Fibroblast of pulmonary artery (primary cell): ENCODE results near the gene IGF1R.

ENCODE experiments used
- DNase-seq: peaks from one replicate; pipeline ENCODE4 v3.0.0-alpha.2; 2010; ENCODE audit warnings: low read depth
- H3K4me3 ChIP-seq: replicated peaks from 2 replicates; pipeline ENCODE4 v1.5.1; 2011; ENCODE audit warnings: low read depth, mild to moderate bottlenecking, control low read depth, low read length, moderate library complexity
- TF ChIP-seq, protein P1 (sequence below): IDR thresholded peaks from 2 replicates; pipeline ENCODE4 v1.5.1; 2011; ENCODE audit warnings: mild to moderate bottlenecking, control low read depth, low read length, inconsistent platforms; ENCODE audit errors: missing control alignments

Gene IGF1R

DNA sequence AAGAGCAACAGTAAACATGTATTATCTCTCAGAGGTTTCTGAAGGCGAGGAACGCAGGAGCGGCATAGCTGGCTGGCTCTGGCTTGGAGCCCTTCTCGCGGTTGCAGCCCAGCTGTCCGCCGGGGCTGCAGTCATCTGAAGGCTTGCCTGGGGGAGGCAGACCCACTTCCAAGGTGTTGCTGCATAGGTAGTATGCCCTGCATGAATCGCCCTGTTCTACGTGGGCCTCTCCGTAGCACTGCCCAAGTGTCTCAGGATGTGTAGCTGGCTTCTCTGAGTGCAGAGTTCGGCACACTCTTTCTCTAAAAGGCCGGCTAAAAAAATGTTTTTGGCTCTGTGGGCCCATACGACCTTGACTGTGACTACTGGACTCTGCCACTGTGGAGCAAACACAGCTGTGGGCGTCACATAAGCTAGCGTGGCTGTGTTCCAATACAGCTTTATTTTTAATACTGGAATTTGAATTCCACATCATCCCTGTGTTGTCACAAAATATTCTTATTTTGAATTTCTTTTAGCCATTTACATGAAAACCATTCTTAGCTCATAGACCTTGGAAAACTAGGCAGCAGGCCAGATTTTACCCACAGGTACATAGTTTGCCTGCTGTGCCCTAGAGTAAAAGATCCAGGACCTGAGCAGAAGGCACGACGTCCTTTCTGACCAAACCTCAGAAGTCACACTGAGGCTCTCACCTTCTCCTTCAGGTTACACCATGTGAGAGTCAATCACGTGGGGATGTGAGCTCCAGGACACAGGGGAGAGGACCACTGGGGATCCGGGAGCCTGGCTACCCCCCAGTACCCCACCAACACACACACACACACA, 303.4 kb downstream of the IGF1R start:
- TF ChIP-seq, protein P1, sequence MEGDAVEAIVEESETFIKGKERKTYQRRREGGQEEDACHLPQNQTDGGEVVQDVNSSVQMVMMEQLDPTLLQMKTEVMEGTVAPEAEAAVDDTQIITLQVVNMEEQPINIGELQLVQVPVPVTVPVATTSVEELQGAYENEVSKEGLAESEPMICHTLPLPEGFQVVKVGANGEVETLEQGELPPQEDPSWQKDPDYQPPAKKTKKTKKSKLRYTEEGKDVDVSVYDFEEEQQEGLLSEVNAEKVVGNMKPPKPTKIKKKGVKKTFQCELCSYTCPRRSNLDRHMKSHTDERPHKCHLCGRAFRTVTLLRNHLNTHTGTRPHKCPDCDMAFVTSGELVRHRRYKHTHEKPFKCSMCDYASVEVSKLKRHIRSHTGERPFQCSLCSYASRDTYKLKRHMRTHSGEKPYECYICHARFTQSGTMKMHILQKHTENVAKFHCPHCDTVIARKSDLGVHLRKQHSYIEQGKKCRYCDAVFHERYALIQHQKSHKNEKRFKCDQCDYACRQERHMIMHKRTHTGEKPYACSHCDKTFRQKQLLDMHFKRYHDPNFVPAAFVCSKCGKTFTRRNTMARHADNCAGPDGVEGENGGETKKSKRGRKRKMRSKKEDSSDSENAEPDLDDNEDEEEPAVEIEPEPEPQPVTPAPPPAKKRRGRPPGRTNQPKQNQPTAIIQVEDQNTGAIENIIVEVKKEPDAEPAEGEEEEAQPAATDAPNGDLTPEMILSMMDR = no peak
- H3K4me3 ChIP-seq = no peak overlapping the region
- no peak for DNase-seq

DNA sequence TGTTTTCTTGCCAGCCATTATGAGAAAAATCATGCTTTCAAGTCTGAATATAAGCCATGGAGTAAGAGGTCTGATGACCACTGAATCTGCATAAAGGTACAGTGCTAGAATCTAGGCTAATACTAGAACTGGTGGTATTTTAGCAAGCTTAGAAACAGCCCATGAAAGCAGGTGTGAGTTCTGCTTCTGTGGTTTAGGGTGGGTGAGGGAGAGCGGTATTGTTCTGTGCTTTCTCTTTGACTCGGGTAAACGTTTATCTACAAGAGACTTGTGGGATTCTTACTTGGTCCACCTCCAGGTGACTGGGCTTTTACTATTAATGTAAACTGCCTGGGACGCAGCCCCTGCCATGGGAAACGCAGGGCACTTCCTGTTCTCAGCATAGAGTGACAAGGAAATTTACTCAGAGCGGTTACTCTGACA, 304.1 kb downstream of the IGF1R start:
- H3K4me3 ChIP-seq = no peak overlapping the region
- TF ChIP-seq, protein P1 = no peak
- DNase-seq = no peak

DNA sequence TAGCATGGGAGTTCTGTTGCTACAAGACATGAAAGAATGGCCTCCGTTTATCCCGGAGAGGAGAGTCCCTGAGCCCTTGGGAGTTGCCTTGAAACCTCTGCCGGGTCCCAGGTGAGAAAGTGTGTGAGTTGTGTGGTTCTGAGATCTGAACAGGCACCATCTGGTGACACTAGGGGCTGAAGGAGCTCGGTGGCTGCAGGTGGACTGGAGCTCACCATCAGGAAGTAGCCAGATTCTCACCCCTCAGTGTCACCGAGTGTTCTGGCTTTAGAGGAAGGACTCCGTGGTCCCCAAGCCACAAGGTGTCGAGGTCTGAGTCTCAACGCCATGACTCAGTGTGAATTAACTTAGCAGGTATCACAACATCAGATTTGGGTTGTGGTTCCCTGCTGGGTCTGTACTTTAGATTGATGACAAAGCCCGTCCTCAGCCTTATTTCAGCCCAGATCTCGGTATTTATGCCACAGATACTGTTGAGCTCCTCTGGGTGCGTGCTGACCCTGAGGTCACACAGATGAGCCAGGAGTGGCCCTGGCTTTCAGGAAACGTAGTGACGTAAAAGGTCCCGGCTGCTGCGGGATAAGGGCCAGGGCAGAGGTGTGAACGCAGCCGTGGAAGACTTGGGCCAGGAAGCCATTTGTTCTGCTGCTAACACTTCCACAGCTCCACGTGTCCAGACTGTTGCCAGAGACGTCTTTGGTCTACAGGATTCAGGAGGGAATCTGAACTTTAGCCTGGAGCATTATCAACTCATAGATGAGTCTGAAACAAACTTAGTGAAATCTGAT, 304.9 kb downstream of the IGF1R start:
- H3K4me3 ChIP-seq = no peak overlapping the region
- no peak for DNase-seq
- TF ChIP-seq, protein P1 = no peak

DNA sequence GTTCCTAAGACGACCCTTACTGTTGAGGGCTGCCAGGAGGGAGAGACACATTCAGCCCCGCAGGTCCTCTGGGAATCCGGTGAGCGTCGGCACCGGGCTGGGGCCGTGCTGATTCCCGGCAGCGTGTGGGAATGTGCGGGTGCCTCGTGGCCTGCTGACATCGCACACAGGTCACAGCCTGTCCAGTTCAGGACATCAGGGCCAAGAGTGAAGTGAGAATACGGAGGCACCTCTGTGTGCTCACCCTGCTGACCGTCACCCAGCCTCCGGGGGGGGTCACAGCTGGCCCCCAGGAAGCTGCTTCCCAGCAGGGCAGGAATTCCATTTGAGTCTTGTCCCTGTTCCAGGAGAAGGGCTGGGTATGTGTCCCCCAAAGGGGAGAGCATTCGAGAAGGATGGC, 305.6 kb downstream of the IGF1R start:
- no peak overlapping the region for H3K4me3 ChIP-seq
- TF ChIP-seq, protein P1 = no peak
- DNase-seq = no peak

DNA sequence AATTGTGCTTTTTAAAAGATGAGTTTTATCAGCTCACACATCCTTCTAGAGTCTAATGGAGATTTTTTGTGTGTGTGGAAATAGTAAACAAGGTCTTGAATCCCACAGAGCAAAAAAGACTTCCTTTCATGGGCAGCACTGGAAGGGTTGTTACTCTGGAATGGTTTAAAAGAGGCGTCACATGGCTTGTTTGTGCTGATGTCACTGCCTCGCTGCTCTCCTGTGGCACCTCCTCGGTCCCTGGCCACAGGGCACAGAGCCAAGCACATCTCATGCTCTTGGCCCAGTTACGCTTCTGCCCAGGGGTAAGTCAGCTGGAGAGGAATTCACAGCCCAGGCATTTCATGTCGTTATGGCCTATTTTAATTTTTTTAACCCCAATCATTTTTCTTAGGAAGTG, 306.1 kb downstream of the IGF1R start:
- DNase-seq = peak; percentile 36
- TF ChIP-seq, protein P1 = no peak
- H3K4me3 ChIP-seq = no peak overlapping the region

DNA sequence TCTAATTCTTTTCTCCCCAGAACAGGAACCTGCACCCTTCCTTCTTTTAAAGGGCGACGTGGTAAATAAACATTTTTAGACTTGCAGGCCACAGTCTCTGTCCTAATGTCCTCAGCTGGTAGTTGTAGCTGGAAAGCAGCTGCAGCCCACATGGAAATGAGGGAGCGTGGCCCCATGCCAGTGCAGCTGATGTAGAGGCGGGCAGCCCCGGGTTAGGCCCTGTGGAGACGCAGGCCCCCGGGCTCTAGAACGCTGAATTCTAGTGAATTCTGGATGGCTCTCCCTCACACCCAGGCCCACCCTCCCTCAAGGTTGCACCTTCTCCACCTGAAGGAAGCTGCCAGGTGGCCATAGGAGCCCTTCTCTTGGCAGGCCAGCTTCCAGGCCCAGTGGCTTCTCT, 307.0 kb downstream of the IGF1R start:
- no peak overlapping the region for H3K4me3 ChIP-seq
- TF ChIP-seq, protein P1 = no peak
- no peak for DNase-seq
